ENCODE data around the gene LMO1.

The LMO1 gene

GRCh38 chr11:8192016-8192895 is 71.4 kb downstream of the LMO1 start:
- peak; percentile 77 for FAIRE-seq
- DNase-seq (ENCODE audit: insufficient read length, low spot score): peak; percentile 81
- peak; percentile 95 for TF ChIP-seq CTCF (IDR thresholded peaks at IDR 0.05; ENCODE audit: insufficient read depth, missing control alignments)

- DNase-seq (ENCODE audit: insufficient read length, low spot score) (no peak), FAIRE-seq (no peak)
- TF ChIP-seq CTCF (IDR thresholded peaks at IDR 0.05; ENCODE audit: insufficient read depth, missing control alignments): no peak
Measured at GRCh38 chr11:8190431-8190830, 73.2 kb downstream of the LMO1 start.

GRCh38 chr11:8186429-8186828 is 77.2 kb downstream of the LMO1 start:
- FAIRE-seq (no peak), DNase-seq (ENCODE audit: insufficient read length, low spot score) (no peak)
- TF ChIP-seq CTCF (IDR thresholded peaks at IDR 0.05; ENCODE audit: insufficient read depth, missing control alignments): no peak

- DNase-seq (ENCODE audit: insufficient read length, low spot score): no peak
- no peak for FAIRE-seq
- TF ChIP-seq CTCF (IDR thresholded peaks at IDR 0.05; ENCODE audit: insufficient read depth, missing control alignments): no peak
Measured at GRCh38 chr11:8183111-8183510, 80.6 kb downstream of the LMO1 start.

- no peak for FAIRE-seq
- no peak for DNase-seq (ENCODE audit: insufficient read length, low spot score)
- no peak for TF ChIP-seq CTCF (IDR thresholded peaks at IDR 0.05; ENCODE audit: insufficient read depth, missing control alignments)
Measured at GRCh38 chr11:8180469-8180868, 83.2 kb downstream of the LMO1 start.

GRCh38 chr11:8178297-8178696 is 85.4 kb downstream of the LMO1 start:
- TF ChIP-seq CTCF (IDR thresholded peaks at IDR 0.05; ENCODE audit: insufficient read depth, missing control alignments): no peak
- FAIRE-seq: no peak
- no peak for DNase-seq (ENCODE audit: insufficient read length, low spot score)

GRCh38 chr11:8177136-8177535 is 86.5 kb downstream of the LMO1 start:
- no peak for FAIRE-seq
- DNase-seq (ENCODE audit: insufficient read length, low spot score): no peak
- no peak for TF ChIP-seq CTCF (IDR thresholded peaks at IDR 0.05; ENCODE audit: insufficient read depth, missing control alignments)

Measured in D721Med (cell line).